Stimulated activated naive CD8-positive, alpha-beta T cell treated with anti-CD3 and anti-CD28 coated beads, Interleukin-15, amount 100 ng/mL, for 72 hours (primary cell): ENCODE measurements around the gene JADE1.

Experiments
- ATAC-seq: fragments of 150-1000 bp; cut with Tn5 transposase; 2 replicates; pipeline ENCODE4 v1.10.0; 2021; ENCODE audit warnings: mild to moderate bottlenecking, moderate library complexity
- DNase-seq, 2 donors: peaks; one replicate each; pipeline ENCODE4 v3.0.0; 2021 to 2022
- H3K27ac Mint-ChIP-seq, 2 donors: one replicate each; pipeline ENCODE4 v1.8.0; 2022; ENCODE audit warnings: mild to moderate bottlenecking in 2 of 2, mixed read lengths in 2 of 2, moderate library complexity in 2 of 2
- H3K27me3 Mint-ChIP-seq: one replicate; pipeline ENCODE4 v1.8.0; 2022; ENCODE audit warnings: mixed read lengths
- H3K4me1 Mint-ChIP-seq: one replicate; pipeline ENCODE4 v1.8.0; 2022; ENCODE audit warnings: mild to moderate bottlenecking, mixed read lengths
- H3K4me3 Mint-ChIP-seq, 2 donors: one replicate each; pipeline ENCODE4 v1.8.0; 2022; ENCODE audit warnings: mild to moderate bottlenecking in 2 of 2, mixed read lengths in 2 of 2, moderate library complexity in 1 of 2
- H3K9me3 Mint-ChIP-seq, 2 donors: one replicate each; pipeline ENCODE4 v1.8.0; 2022; ENCODE audit warnings: mixed read lengths in 2 of 2

The JADE1 gene

DNA sequence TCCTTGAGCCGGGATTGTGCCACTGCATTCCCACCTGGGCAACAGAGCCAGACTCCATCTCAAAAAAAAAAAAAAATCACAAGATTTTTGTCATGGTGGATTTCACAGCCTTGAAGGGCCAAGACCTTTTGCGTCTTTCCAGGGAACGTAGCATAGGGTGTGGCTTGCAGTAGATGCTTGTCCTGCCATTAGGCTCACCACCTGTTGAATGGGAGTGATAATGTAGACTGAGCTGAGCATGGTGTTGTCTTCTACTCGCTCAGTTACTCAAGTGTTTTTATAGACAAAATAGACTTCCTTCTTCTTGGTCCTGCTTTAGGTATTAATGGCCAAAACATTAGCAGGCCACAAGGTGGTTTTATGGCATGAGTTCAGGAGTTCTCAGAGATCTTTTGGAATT lies 40.8 kb downstream of the JADE1 start:
- Mint-ChIP-seq H3K27me3 (no peaks in the 10 kb centered on the region), H3K4me1 (peaks cover 48% of the 10 kb centered on the region), H3K9me3 (no peaks in the 10 kb centered on the region), H3K4me3 (no peak overlapping the region), H3K27ac (peak overlapping the region in 1 of 2 donors; percentile 27)
- ATAC-seq: no peak
- DNase-seq: no peak

DNA sequence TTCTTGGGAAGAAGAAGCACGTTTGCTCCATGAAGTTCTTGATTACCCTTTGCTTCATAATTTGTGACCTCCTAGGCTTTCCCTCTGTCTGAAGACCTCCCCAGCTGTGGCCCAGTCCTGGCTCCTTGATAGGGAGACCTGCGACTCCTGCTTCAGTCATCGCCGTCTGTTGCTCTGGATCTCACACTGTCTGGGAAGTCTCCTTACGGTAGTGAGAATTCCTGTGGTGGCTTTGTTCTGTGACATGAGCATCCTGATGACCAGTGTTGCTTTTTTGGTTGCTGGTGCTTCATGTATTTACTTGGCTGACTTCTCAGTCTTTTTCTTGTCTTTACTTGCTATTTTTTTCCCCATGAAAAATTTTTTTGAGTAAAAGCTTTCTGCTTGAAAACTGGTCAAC lies 44.2 kb downstream of the JADE1 start:
- no peaks in the 10 kb centered on the region for H3K9me3 Mint-ChIP-seq
- H3K4me1 Mint-ChIP-seq: peaks cover 47% of the 10 kb centered on the region
- ATAC-seq: no peak
- H3K4me3 Mint-ChIP-seq: no peak overlapping the region
- peak overlapping the region in 1 of 2 donors; percentile 93 for H3K27ac Mint-ChIP-seq
- DNase-seq: no peak
- no peaks in the 10 kb centered on the region for H3K27me3 Mint-ChIP-seq

DNA sequence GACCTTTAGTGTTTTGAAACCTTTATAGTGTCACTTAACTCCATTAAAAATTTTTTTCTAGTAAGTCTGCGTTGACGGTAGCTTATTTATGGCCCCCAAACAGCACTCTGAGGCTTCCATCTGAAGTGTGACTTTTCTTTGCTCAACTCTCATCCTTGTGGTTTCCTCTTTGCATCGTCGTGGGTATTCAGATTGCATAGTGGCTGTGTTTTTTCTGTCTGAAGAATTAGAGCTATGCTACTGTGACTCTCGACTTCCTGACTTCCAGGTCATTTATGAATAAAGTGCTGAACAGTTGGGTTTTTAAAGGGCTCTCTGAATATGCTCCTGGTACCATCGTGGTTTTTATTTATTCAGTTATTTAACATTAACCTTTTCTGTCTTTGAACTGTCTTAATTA lies 44.9 kb downstream of the JADE1 start:
- ATAC-seq (peak; percentile 91), DNase-seq (no peak)
- Mint-ChIP-seq H3K27me3 (no peaks in the 10 kb centered on the region), H3K4me3 (peak overlapping the region; percentile 60 to 63), H3K4me1 (peaks cover 54% of the 10 kb centered on the region), H3K27ac (peak overlapping the region; percentile 91 to 93), H3K9me3 (no peaks in the 10 kb centered on the region)

DNA sequence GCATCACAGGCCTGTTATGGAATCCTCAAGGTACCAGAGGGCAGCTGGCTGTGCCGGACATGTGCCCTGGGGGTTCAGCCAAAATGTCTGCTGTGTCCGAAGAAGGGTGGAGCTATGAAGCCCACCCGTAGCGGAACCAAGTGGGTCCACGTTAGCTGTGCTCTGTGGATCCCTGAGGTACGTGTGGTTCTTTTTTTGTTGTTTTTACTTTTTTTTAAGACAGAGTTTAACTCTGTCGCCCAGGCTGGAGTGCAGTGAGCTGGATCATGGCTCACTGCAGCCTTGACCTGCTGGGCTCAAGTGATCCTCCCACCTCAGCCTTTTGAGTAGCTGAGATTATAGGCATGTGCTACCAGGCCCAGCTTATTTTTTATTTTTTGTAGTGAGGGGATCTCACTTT lies 46.1 kb downstream of the JADE1 start:
- Mint-ChIP-seq H3K27ac (no peak overlapping the region), H3K27me3 (no peaks in the 10 kb centered on the region), H3K4me1 (peaks cover 66% of the 10 kb centered on the region), H3K9me3 (no peaks in the 10 kb centered on the region), H3K4me3 (no peak overlapping the region)
- DNase-seq (no peak), ATAC-seq (no peak)

DNA sequence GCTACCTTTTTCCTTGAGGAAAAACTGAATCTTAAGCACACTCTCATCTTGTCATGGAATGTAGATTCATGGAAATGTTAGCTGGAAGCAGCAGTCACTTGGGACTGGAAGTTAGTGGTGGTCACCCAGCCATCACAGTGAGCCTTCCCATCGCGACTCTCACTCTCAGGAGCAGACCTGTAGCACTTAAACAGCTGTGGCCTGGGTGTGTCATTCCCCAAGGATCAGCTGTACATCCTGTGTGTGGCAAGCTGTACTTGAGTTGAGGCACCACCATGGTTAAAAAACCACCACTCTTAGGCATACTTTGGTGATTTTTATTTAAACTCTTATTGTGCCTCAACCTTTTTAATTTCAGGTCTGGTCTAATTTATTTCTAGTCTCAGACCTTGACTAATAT lies 46.7 kb downstream of the JADE1 start:
- Mint-ChIP-seq H3K9me3 (no peaks in the 10 kb centered on the region), H3K27me3 (no peaks in the 10 kb centered on the region), H3K4me1 (peaks cover 72% of the 10 kb centered on the region), H3K4me3 (no peak overlapping the region), H3K27ac (peak overlapping the region in 1 of 2 donors; percentile 12)
- ATAC-seq: no peak
- no peak for DNase-seq

DNA sequence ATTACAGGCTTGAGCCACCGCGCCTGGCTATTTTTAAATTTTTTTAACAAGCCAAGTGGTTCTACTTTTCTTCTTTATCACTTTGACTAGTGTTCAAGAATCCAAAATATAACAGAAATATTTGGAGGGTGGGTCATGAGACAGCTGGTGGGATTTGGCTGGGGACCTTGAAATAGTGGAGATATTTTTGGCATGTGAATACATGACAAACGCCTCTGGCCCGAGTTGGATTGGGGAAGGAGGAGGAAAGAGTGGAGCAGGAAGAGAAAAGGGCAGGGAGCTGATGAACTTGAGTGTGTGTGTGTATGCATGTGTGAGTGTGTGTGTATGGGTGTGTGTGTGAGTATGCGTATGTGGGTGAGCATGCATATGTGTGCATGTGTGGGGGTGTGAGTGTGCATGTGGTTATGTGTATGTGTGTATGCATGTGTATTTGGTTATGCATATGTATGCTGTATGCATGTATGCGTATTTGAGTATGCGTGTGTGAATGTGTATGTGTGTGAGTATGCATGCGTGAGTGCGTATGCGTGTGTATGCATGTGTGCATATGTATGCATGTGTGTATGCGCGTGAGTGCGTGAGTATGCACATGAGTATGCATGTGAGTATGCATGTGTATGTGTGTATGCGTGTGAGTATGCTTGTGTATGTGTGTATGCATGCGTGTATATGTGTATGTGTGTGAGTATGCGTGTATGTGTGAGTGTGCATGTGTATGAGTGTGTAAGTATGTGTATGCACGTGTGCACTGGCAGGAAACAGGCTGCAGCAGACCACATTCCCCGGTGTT lies 49.6 kb downstream of the JADE1 start:
- no peak for ATAC-seq
- Mint-ChIP-seq H3K27me3 (no peaks in the 10 kb centered on the region), H3K4me1 (peaks cover 73% of the 10 kb centered on the region), H3K9me3 (no peaks in the 10 kb centered on the region), H3K4me3 (no peak overlapping the region), H3K27ac (peak overlapping the region in 1 of 2 donors; percentile 2)
- no peak for DNase-seq

DNA sequence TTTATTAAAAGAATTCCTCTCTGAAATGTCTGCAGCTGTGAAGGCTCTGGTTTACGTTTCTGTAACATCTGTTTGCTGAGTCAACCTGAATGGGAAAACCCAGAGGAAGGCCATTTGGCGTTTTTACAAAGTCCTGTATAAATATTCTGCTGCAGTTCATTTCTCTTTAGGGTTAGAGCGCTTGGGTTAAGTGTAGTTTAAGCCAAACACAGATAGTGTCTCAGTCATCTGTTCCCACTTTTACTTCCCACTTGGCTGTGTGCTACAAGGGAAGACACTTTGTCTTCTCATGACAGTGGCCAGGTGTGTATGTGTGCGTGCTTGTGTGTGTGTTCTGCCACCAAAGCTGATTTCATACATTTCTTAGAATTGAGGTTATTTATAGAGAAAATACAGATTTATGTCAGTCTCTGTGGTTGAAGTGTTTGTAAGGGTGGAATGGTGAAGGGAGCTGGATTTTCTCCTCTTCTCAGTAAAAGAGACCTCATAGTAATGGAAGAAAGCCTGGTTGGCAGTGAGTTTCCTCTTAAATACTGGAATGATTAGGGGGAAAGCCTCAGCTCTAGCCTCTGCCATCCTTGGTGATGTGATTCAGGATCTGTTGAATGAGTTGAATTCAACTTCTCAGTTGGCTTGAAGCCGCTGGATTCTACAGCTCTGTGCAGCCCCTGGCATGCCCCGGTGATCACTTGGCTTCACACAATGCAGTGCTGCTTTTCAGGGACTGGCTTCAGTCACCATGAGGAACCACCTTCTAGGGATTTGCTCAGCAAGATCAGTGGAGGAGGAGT lies 50.6 kb downstream of the JADE1 start:
- Mint-ChIP-seq H3K9me3 (no peaks in the 10 kb centered on the region), H3K27ac (no peak overlapping the region), H3K4me3 (no peak overlapping the region), H3K4me1 (peaks cover 64% of the 10 kb centered on the region), H3K27me3 (no peaks in the 10 kb centered on the region)
- ATAC-seq: no peak
- DNase-seq: no peak

DNA sequence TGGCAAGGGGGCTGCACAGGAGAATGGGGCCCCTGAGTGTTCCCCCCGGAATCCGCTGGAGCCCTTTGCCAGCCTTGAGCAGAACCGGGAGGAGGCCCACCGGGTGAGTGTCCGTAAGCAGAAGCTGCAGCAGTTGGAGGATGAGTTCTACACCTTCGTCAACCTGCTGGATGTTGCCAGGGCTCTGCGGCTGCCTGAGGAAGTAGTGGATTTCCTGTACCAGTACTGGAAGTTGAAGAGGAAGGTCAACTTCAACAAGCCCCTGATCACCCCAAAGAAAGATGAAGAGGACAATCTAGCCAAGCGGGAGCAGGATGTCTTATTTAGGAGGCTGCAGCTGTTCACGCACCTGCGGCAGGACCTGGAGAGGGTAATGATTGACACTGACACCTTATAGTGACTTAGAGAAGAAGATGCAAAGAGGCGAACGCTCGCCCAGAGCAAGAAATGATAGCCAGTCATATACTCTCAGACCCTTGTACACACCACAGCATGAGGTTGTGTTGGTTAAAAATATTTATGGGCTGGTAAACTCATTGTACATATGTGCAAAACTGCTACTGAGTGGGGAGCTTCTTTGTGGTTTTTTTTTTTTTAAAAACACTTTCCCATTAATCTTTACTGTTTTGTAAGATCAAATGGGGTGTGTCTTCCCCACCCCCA lies 52.5 kb downstream of the JADE1 start:
- Mint-ChIP-seq H3K9me3 (no peaks in the 10 kb centered on the region), H3K4me3 (peak overlapping the region; percentile 1 to 17), H3K27ac (peak overlapping the region; percentile 57 to 82), H3K4me1 (peaks cover 64% of the 10 kb centered on the region), H3K27me3 (no peaks in the 10 kb centered on the region)
- DNase-seq: no peak
- peak; percentile 52 for ATAC-seq

DNA sequence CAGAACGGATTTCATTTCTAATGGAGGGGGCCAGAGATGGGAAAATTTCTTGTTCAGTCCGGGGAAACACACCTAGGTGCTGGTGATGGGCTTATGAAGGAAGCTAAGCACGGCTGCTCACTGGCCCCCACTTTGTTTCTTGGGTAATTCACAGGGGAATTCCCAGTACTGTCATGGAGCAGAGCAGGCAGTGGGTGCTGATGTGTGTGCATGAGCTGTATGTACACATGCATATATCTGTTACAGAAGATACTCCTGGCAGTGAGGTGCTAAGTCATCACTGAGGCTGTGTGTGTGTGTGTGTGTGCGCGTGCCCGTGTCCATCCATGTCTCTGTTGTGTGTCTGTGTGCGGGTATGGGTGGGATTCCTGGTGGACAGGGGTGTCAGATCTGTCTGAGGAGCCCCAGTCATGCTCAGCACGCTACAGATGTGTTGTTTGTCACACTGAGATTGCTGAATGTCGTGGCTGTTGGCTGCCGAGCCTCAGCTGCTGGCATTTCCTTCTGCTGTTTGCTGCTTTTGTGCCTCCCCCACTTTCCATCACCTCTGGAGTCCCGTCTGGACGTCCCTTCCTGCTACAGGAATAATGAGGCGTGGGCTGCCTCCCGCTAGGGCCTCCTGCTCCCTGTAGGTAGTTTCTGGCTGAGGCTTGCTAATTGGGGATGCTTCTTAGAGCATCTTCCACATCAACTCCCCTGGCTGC lies 53.3 kb downstream of the JADE1 start:
- peak overlapping the region; percentile 38 to 77 for H3K27ac Mint-ChIP-seq
- peak; percentile 10 to 33 for DNase-seq
- H3K27me3 Mint-ChIP-seq: no peaks in the 10 kb centered on the region
- H3K9me3 Mint-ChIP-seq: no peaks in the 10 kb centered on the region
- peak; percentile 87 for ATAC-seq
- H3K4me1 Mint-ChIP-seq: peaks cover 62% of the 10 kb centered on the region
- H3K4me3 Mint-ChIP-seq: peak overlapping the region in 1 of 2 donors; percentile 42

DNA sequence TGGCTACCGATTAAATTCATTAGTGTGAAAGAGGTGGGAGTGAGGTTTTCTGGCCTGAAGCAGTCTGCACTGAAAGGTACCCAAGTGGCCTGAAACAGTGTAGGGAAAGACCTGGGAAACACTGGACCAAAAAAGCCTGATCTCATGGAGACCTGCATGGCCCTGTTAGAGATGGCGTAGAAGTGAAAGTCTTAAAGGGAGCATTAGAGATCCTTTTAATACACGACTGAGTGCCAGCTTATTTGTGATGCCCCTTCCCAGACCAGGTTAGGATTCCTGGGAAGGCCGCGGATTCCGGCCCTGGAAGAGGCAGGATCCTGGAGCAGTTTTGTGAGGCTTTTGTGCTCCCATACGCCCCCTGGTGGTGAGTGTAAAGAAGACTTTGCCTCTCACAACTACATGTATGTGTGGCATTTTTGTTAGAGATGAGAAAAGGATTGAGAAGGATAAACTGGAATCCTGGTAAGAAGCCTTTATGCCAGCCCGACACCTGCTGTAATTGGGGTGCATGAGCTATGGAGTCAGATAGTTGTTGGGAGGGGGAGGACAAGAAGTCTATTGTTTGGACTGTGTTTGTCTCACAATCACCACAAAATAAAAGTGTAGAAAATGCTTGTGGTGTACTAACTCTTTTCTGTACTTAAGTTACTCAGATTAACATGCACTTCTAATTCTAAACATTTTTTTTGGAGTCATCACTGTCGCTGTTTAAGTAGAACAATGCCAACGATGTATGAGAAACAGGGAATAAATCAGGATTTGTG lies 54.0 kb downstream of the JADE1 start:
- H3K27me3 Mint-ChIP-seq: no peaks in the 10 kb centered on the region
- peak overlapping the region; percentile 38 to 77 for H3K27ac Mint-ChIP-seq
- no peak for ATAC-seq
- H3K9me3 Mint-ChIP-seq: no peaks in the 10 kb centered on the region
- H3K4me1 Mint-ChIP-seq: peaks cover 58% of the 10 kb centered on the region
- peak overlapping the region in 1 of 2 donors; percentile 42 for H3K4me3 Mint-ChIP-seq
- DNase-seq: peak; percentile 48

DNA sequence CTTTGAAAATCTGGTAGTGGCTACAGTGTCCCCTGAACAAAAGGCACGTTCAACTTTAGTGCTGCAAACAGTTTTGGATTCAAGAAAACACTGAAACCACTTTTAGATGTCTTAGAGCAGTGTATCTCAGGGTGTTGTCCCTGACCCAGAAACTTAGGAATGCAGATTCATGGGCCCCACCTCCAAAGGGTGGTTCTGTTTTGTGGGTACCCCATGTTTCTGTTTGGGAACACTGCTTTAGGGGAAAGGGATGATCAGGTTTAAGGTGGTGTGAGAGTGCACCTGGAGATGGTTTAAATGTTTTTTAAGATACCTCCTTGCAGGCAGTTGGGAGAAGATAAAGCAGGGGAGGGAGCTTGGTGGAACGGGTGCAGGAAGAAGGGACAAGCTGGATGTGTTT lies 55.6 kb downstream of the JADE1 start:
- DNase-seq: no peak
- Mint-ChIP-seq H3K27me3 (no peaks in the 10 kb centered on the region), H3K4me3 (peak overlapping the region in 1 of 2 donors; percentile 2), H3K4me1 (peaks cover 51% of the 10 kb centered on the region), H3K9me3 (no peaks in the 10 kb centered on the region), H3K27ac (peak overlapping the region in 1 of 2 donors; percentile 54)
- no peak for ATAC-seq

DNA sequence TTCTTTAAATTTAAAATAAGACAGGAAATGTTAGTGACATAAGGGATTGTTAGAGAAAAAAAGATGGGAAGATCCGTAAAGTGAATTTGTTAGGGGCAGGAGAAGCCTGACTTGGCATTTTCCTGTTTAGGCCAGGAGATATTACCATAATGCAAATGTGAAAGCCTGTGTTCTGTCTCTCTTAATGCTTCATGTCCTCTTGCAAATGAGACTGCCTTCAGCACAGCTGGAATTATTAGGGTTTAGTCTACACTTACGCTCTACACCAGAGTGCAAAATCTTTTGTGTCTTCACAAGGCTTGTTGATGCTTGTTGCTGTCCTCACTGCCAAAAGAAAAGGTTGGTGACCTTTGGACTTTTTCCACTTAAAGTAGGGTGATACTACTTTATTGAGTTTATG lies 56.8 kb downstream of the JADE1 start:
- Mint-ChIP-seq H3K27ac (peak overlapping the region in 1 of 2 donors; percentile 73), H3K4me3 (no peak overlapping the region), H3K4me1 (peaks cover 40% of the 10 kb centered on the region), H3K9me3 (no peaks in the 10 kb centered on the region), H3K27me3 (no peaks in the 10 kb centered on the region)
- ATAC-seq: no peak
- no peak for DNase-seq

DNA sequence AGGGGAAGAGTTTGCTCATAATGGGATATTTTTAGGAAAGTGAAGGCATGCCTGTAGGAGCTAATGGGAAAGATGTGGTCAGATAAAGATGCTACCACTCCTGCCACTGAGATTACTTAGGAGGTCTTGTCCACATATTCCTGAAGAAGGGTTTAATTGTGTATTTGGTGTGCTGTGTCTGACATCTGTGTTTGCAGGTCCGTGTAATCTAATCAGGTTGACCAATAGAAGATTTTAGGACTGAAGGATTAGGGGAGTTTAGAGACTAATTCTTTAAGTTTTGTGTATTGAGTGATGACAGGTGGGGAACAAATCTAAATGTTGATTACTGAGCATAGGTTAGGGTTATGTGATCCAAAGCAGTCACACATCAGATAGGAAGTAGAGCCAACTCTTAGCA lies 57.2 kb downstream of the JADE1 start:
- no peaks in the 10 kb centered on the region for H3K9me3 Mint-ChIP-seq
- H3K27me3 Mint-ChIP-seq: no peaks in the 10 kb centered on the region
- DNase-seq (no peak), ATAC-seq (no peak)
- no peak overlapping the region for H3K4me3 Mint-ChIP-seq
- H3K27ac Mint-ChIP-seq: peak overlapping the region in 1 of 2 donors; percentile 23
- peaks cover 36% of the 10 kb centered on the region for H3K4me1 Mint-ChIP-seq

DNA sequence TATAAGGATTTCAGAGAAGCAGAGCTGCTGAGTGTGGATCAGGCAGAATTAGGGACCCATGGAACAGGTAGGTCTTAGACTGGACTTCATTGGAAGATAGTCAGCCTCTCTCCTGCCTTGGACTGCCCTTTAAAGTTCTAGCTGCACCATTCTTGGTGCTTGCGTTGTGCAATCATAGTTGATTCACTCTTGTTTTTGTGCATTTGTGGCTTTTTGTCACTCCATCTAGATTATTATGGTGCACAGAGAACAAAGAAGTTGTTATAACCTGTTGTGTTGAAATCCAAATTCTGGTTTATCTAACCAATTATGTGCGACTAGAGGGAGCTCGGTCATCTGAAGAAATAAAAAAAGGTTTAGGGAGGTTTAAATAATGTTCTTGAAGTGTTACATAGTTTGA lies 59.3 kb downstream of the JADE1 start:
- Mint-ChIP-seq H3K27ac (no peak overlapping the region), H3K9me3 (no peaks in the 10 kb centered on the region), H3K4me1 (peaks cover 15% of the 10 kb centered on the region), H3K4me3 (no peak overlapping the region), H3K27me3 (no peaks in the 10 kb centered on the region)
- DNase-seq (no peak), ATAC-seq (no peak)
